Measurements from ENCODE around the gene TIGAR. TPM values are rescaled to one million over a fixed set of nuclear protein-coding genes. Genes with fewer than 3 reads are reported as not detected.

The TIGAR gene
- total and polyA plus RNA-seq, 4 donors = 0.56 to 3.3 (median 2.0) TPM

- H3K36me3 ChIP-seq (ENCODE audit: control insufficient read depth in 4 of 4, insufficient read depth in 3 of 4, low read depth in 1 of 4, low read length in 3 of 4) = no peaks in the 10 kb centered on the region
- no peaks in the 10 kb centered on the region for H3K4me1 ChIP-seq (ENCODE audit: control insufficient read depth in 4 of 4, insufficient read depth in 4 of 4, low read length in 3 of 4)
- H3K27ac ChIP-seq (ENCODE audit: low read depth in 1 of 2, low read length in 2 of 2) = no peak overlapping the region
- H3K4me3 ChIP-seq (ENCODE audit: low read depth in 1 of 3, low read length in 3 of 3) = no peak overlapping the region
- no peaks in the 10 kb centered on the region for H3K9me3 ChIP-seq (ENCODE audit: control insufficient read depth in 4 of 4, low read length in 3 of 4)
- no peak for DNase-seq (ENCODE audit: low spot score)
- H3K27me3 ChIP-seq (ENCODE audit: control insufficient read depth in 4 of 4, insufficient read depth in 4 of 4, low read length in 3 of 4) = no peaks in the 10 kb centered on the region
- no peak overlapping the region for H3K9ac ChIP-seq (ENCODE audit: low read depth in 1 of 2, low read length in 2 of 2)
- TF ChIP-seq TAF1 (conservative IDR thresholded peaks at IDR 0.05) (no peak), RXRA (IDR thresholded peaks at IDR 0.05) (no peak), SP1 (IDR thresholded peaks at IDR 0.05) (no peak), FOXA2 (IDR thresholded peaks at IDR 0.05) (no peak), RAD21 (IDR thresholded peaks at IDR 0.05) (no peak), EGR1 (IDR thresholded peaks at IDR 0.05; ENCODE audit: low read depth in 2 of 2) (no peak), ZBTB33 (IDR thresholded peaks at IDR 0.05) (no peak), JUND (IDR thresholded peaks at IDR 0.05) (no peak), HNF4A (conservative IDR thresholded peaks at IDR 0.05) (no peak)
- 67% methylated on average over 16 of the region's 16 CpGs for WGBS
Measured at GRCh38 chr12:4293966-4294505, 27.0 kb upstream of the TIGAR start.

- Histone ChIP-seq H3K9ac (ENCODE audit: low read depth in 1 of 2, low read length in 2 of 2) (no peak overlapping the region), H3K27me3 (ENCODE audit: control insufficient read depth in 4 of 4, insufficient read depth in 4 of 4, low read length in 3 of 4) (no peaks in the 10 kb centered on the region), H3K9me3 (ENCODE audit: control insufficient read depth in 4 of 4, low read length in 3 of 4) (no peaks in the 10 kb centered on the region), H3K36me3 (ENCODE audit: control insufficient read depth in 4 of 4, insufficient read depth in 3 of 4, low read depth in 1 of 4, low read length in 3 of 4) (no peaks in the 10 kb centered on the region), H3K4me1 (ENCODE audit: control insufficient read depth in 4 of 4, insufficient read depth in 4 of 4, low read length in 3 of 4) (no peaks in the 10 kb centered on the region), H3K27ac (ENCODE audit: low read depth in 1 of 2, low read length in 2 of 2) (no peak overlapping the region), H3K4me3 (ENCODE audit: low read depth in 1 of 3, low read length in 3 of 3) (no peak overlapping the region)
- no peak for TF ChIP-seq EGR1 (IDR thresholded peaks at IDR 0.05; ENCODE audit: low read depth in 2 of 2)
- TF ChIP-seq TAF1 (conservative IDR thresholded peaks at IDR 0.05) = no peak
- TF ChIP-seq RAD21 (IDR thresholded peaks at IDR 0.05) = no peak
- TF ChIP-seq CTCF (IDR thresholded peaks at IDR 0.05; ENCODE audit: low read depth, low read length, missing input control) = no peak
- WGBS = 80% methylated on average over 6 of the region's 6 CpGs
- DNase-seq (ENCODE audit: low spot score) = no peak
Measured at GRCh38 chr12:4296751-4297150, 24.3 kb upstream of the TIGAR start.

GRCh38 chr12:4297617-4298016, 23.4 kb upstream of the TIGAR start:
- 85% methylated on average over 13 of the region's 13 CpGs for WGBS
- H3K4me1 ChIP-seq (ENCODE audit: control insufficient read depth in 4 of 4, insufficient read depth in 4 of 4, low read length in 3 of 4) = no peaks in the 10 kb centered on the region
- TF ChIP-seq GABPA (IDR thresholded peaks at IDR 0.05 in 1 of 2, conservative IDR thresholded peaks at IDR 0.05 in 1 of 2) (no peak), FOXA1 (IDR thresholded peaks at IDR 0.05) (no peak), NR2F2 (IDR thresholded peaks at IDR 0.05) (no peak), JUND (IDR thresholded peaks at IDR 0.05) (no peak), EGR1 (IDR thresholded peaks at IDR 0.05; ENCODE audit: low read depth in 2 of 2) (no peak), SP1 (IDR thresholded peaks at IDR 0.05) (no peak), FOXA2 (IDR thresholded peaks at IDR 0.05) (no peak), ZBTB33 (IDR thresholded peaks at IDR 0.05) (no peak), ATF3 (IDR thresholded peaks at IDR 0.05) (no peak), REST (IDR thresholded peaks at IDR 0.05) (no peak)
- no peaks in the 10 kb centered on the region for H3K36me3 ChIP-seq (ENCODE audit: control insufficient read depth in 4 of 4, insufficient read depth in 3 of 4, low read depth in 1 of 4, low read length in 3 of 4)
- H3K9me3 ChIP-seq (ENCODE audit: control insufficient read depth in 4 of 4, low read length in 3 of 4) = no peaks in the 10 kb centered on the region
- H3K4me3 ChIP-seq (ENCODE audit: low read depth in 1 of 3, low read length in 3 of 3) = no peak overlapping the region
- no peak overlapping the region for H3K27ac ChIP-seq (ENCODE audit: low read depth in 1 of 2, low read length in 2 of 2)
- peaks cover 0 to 5% (median 0%) of the 10 kb centered on the region in 4 donors for H3K27me3 ChIP-seq (ENCODE audit: control insufficient read depth in 4 of 4, insufficient read depth in 4 of 4, low read length in 3 of 4)
- H3K9ac ChIP-seq (ENCODE audit: low read depth in 1 of 2, low read length in 2 of 2) = no peak overlapping the region
- no peak for DNase-seq (ENCODE audit: low spot score)
